GM21528 (cell line): ENCODE results near the gene UNKL.

ENCODE experiments used
- ATAC-seq: cut with Tn5 transposase; IDR thresholded peaks from one replicate; pipeline ENCODE4 v1.9.1; 2021; ENCODE audit warnings: mild to moderate bottlenecking, moderate library complexity; ENCODE audit not compliant: unreplicated experiment, low FRiP score

Gene UNKL

DNA sequence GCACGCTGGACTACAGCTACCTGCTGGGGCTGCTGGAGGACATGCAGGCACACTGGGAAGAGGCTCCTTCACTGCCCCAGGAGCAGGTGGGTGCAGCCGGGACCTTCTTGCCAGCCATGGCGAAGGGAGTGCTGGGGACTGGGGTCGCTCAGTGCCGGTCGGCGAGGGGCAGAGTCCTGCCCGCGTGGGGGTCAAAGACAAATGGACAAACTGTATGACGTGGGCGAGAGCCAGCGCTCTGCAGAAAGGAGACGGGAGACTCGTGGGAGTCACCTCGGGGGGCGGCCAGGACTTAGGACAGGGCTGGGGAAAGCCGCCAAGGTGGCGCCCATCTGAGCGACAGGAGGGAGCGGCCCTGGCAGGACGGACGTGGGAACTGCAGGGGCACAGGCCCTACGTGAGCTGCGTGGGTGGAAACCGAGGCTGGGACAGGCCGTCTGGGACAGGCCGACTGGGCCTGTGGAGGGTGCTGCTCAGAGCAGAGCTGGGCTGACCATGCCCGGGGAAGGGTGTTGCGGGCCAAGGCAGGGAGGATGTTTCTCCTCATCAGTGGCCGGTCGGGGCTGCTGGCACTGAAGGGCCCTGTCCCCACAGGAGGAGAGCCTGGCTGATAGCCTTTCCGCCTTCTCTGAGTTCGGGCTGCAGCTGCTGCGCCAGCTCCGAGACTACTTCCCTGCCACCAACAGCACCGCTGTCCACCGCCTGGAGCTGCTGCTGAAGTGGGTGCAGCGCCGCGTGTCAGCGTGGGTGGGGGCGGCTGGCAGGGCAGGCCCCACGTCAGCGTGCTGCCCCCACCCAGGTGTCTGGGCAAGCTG, 70.9 kb downstream of the UNKL start:
- ATAC-seq = no peak

- peak; percentile 68 for ATAC-seq
These were observed 71.7 kb downstream of the UNKL start for GRCh38 chr16:1342526-1343427.

GRCh38 chr16:1341495-1342420, 72.7 kb downstream of the UNKL start:
- no peak for ATAC-seq

DNA sequence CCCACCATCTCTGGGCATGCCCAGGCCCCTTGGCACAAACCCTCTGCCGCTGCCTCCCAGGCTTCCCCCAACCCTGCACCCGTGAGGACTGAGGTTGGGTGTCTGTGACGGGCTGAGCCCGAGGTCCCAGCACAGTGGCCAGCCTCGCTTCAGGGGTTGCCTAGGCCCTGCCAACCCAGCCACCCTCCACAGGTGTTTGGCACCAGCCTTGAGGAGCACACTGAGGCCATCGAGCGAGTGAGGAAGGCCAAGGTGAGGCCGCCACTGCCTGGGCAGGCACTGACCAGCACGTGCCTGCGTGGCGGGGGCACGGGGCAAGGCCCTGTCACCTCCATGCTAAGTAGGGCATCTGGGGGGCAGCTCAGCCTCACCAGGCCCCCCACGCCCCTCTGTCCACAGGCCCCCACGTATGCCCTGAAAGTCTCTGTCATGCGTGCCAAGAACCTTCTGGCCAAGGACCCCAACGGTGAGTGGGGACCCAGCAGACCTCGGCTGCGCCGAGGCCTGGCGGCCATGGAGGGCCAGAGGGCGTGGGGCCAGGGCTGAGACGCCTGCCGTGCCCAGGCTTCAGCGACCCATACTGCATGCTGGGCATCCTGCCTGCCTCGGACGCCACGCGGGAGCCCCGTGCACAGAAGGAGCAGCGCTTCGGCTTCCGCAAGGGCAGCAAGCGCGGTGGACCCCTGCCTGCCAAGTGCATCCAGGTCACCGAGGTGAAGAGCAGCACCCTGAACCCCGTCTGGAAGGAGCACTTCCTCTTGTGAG, 73.6 kb downstream of the UNKL start:
- no peak for ATAC-seq

DNA sequence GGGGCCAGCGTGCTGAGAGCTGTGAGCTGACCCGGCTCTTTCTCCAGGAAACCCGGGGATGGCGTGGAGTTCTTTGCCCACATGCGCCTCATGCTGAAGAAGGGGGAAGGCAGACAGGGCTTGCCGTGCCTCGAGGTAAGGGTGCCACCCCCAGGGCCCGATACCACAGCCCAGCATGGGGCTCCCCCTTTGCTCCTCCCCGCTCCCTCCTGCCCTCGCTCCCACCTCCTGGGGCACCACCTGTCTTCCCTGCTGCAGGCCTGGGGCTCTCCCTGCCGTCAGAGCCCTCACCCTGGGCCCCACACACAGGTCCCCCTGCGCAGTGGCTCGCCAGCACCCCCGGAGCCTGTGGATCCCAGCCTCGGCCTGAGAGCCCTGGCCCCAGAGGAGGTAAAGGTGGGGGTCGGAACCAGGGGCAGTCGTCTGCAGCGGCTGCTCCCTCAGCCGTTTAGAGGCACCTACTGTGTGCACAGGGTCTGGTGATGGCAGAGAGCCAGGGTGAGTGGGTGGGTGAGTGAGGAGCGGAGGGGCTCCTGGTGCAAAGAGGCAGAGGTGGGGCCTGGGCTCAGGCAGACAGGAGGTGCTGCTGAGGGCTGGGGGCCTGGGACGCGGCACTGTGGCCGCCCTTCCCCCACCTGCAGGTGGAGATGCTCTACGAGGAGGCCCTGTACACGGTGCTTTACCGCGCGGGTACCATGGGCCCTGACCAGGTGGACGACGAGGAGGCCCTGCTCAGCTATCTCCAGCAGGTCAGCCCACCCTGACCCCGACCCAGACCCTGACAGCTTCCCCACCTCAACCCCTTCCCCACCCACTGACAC, 75.4 kb downstream of the UNKL start:
- ATAC-seq = no peak

- ATAC-seq = no peak
These were observed 76.3 kb downstream of the UNKL start for GRCh38 chr16:1338119-1338730.

DNA sequence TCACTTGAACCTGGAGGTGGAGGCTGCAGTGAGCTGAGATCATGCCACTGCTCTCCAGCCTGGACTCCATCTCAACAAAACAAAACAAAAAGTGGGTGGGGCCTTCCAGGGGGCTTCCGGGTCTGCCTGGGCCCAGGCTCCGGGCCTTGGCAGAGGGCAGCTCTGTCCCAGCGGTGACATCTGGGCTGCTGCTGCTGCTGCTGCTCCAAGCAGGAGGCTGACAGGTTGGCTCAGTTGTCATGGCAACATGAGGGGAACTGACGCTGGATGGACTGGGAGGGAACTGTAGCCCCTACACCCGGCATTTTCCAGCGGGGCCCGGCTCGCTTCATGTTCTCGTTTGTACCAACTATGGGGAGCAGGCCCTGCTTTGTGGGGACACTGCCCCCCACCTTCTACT, 77.0 kb downstream of the UNKL start:
- ATAC-seq = no peak

- ATAC-seq = no peak
These were observed 77.9 kb downstream of the UNKL start for GRCh38 chr16:1336619-1337018.

DNA sequence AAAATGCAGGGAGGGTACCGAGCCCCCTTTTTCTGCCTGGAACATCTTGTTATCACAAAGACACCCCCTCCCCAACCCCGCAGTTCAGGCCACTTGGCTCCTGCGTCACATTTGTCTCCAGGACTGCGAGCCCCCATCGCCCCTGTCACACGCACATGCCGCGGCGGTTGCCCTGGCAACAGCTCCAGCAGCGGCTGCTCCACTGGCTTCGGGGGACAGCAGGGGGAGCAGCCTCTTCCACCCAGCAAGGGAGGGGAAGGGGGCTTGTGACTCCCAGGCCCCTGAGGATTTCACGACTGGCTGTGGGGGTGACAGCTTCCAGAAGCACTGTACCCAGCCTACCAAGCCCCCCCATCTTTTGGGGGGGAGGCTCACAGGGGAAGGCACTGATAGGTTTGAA, 78.5 kb downstream of the UNKL start:
- no peak for ATAC-seq

DNA sequence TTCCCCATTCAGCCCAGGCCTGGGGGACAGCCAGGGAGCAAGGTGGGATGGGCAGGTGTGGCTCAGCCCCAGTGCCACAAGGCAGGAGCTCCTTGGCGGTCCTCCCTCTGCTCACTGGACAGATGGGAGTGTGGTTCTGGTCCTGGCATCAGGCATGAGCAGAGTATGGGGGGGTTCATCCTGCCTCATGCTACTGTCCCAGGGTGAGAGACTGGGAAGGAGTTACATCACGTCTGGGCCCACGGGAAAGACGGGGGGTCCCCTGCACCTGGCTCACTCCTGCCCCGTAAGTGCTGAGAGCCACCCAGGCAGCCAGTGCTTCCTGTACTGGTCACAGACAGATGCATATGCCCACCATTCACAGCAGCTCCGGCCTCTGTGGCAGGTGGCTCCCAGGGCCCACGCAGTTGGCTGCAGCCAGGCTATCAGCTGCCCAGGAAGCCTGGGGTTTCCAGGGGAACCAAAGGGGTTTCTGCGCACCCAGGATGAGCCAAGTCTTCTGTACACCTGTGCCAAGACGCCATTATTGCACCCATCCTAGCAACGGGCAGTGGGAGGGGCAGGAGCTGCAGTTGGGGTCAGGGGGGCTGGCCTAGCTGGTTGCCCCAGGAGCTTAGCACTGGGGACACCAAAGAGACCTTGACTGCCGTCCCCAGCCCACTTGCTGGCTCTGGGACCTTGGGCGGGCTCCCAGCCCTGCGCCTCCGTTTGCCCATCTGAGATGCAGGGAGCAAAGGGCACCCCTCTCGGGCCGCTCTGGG, 79.1 kb downstream of the UNKL start:
- ATAC-seq = no peak

DNA sequence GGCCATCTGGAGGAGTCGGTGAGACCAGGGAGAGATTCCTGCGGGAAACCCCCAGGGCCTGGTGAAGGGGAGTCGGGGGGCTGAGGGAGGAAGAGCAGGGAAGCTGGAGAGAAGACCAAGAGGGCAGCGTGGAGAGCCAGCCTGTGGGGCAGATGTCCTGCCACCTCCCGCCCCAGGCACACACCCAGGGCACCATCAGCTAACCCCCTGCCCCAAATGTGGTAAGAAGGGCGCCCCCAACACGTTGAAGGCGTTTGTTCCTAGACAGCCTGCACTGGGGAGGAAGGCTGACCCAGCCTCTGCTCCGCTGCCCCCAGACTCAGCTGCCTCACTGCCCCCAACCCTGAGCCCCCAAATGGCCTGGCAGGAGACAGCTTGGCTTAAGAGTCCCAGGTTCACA, 79.8 kb downstream of the UNKL start:
- no peak for ATAC-seq

- no peak for ATAC-seq
These were observed 80.4 kb downstream of the UNKL start for GRCh38 chr16:1333854-1334700.

GRCh38 chr16:1333149-1333812, 81.2 kb downstream of the UNKL start, which contains the start of gene BAIAP3:
Gene BAIAP3, plus strand, starts transcription at chr16:1333645. Its CDS starts 4,905 bp downstream, at chr16:1338550.
- no peak for ATAC-seq

GRCh38 chr16:1332618-1333148, 81.8 kb downstream of the UNKL start:
- ATAC-seq = no peak

DNA sequence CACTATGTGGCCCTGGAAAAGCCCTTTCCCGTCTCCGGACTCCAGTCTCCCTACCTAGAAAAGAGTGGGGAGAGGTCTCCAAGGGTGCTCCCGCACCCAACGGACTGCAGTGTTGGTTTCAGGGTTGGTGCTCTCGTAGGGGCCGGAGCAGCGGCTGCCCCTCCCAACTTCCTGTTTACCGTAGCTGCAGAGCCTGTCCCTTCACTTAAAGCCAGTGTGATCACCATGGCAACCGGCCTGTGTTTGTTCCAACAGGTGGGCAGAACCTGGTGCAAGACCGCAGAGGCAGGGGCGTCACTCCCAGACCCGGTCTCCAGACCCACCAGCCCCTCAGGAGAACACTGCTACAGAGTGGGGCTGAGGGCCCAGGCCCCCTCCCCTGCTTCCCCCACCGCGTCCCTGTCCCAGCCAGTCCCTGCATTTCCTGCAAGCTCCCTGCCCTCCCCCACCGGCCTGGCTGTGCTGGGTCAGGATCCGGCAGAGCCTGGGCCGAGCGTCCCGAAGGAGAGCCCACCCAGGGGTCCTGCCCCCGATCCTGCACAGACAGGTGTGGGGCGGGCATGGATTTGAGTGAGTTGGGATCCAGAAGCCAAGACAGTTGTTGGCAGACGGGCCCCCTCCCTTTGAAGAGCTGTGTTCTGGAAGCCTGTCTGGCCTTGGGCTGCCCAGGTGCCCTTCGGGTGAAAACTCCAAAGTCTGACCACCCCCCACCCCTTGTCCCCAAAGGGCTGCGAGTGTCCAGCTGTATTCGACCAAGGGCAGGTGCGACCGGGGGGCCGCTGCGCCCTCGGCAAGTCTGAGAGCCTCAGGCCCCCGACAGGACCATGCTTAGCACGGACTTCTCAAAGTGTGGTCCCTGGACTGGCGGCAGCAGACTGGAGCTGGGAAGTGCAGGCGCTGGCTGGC, 82.5 kb downstream of the UNKL start:
- no peak for ATAC-seq
